ENCODE data around the gene SATB2. TPM values are rescaled to one million over a fixed set of nuclear protein-coding genes. Genes with fewer than 3 reads are reported as not detected.

Gene SATB2
- total RNA-seq, 1 donor from 2014 or later = 19.1 TPM

GRCh38 chr2:199434555-199434954 is 23.2 kb downstream of the SATB2 start:
- peaks cover 17% of the 10 kb centered on the region for H3K4me1 Mint-ChIP-seq (ENCODE audit: unreplicated experiment)

GRCh38 chr2:199433204-199433832 is 24.4 kb downstream of the SATB2 start:
- H3K36me3 Mint-ChIP-seq = no peaks in the 10 kb centered on the region
- H3K27ac Mint-ChIP-seq = no peak overlapping the region
- H3K4me1 Mint-ChIP-seq (ENCODE audit: unreplicated experiment) = peaks cover 17% of the 10 kb centered on the region
- no peak overlapping the region for H3K4me3 Mint-ChIP-seq
- no peaks in the 10 kb centered on the region for H3K9me3 Mint-ChIP-seq
- peaks cover 23% of the 10 kb centered on the region for H3K27me3 Mint-ChIP-seq
- TF ChIP-seq CTCF (conservative IDR thresholded peaks at IDR 0.05) = no peak
- no peak for DNase-seq (ENCODE audit: extremely low spot score, unreplicated experiment)

More at GRCh38 chr2:199434555-199434954, 23.2 kb downstream of the SATB2 start:
- Mint-ChIP-seq H3K27me3 (peaks cover 23% of the 10 kb centered on the region), H3K9me3 (no peaks in the 10 kb centered on the region), H3K36me3 (no peaks in the 10 kb centered on the region), H3K4me3 (no peak overlapping the region), H3K27ac (no peak overlapping the region)
- no peak for DNase-seq (ENCODE audit: extremely low spot score, unreplicated experiment)
- no peak for TF ChIP-seq CTCF (conservative IDR thresholded peaks at IDR 0.05)

- Mint-ChIP-seq H3K4me3 (no peak overlapping the region), H3K4me1 (ENCODE audit: unreplicated experiment) (peaks cover 17% of the 10 kb centered on the region), H3K9me3 (no peaks in the 10 kb centered on the region), H3K27me3 (peaks cover 23% of the 10 kb centered on the region), H3K36me3 (no peaks in the 10 kb centered on the region), H3K27ac (no peak overlapping the region)
- DNase-seq (ENCODE audit: extremely low spot score, unreplicated experiment) = no peak
- no peak for TF ChIP-seq CTCF (conservative IDR thresholded peaks at IDR 0.05)
Observed at GRCh38 chr2:199431746-199432213, 26.0 kb downstream of the SATB2 start.

- DNase-seq (ENCODE audit: extremely low spot score, unreplicated experiment) = no peak
- H3K4me3 Mint-ChIP-seq = no peak overlapping the region
- TF ChIP-seq CTCF (conservative IDR thresholded peaks at IDR 0.05) = no peak
- no peaks in the 10 kb centered on the region for H3K36me3 Mint-ChIP-seq
- H3K27ac Mint-ChIP-seq = no peak overlapping the region
- H3K9me3 Mint-ChIP-seq = no peaks in the 10 kb centered on the region
- peaks cover 23% of the 10 kb centered on the region for H3K27me3 Mint-ChIP-seq
- H3K4me1 Mint-ChIP-seq (ENCODE audit: unreplicated experiment) = peaks cover 17% of the 10 kb centered on the region
Observed at GRCh38 chr2:199430214-199430613, 27.5 kb downstream of the SATB2 start.

- DNase-seq (ENCODE audit: extremely low spot score, unreplicated experiment) = no peak
- H3K9me3 Mint-ChIP-seq = no peaks in the 10 kb centered on the region
- H3K36me3 Mint-ChIP-seq = no peaks in the 10 kb centered on the region
- no peak for TF ChIP-seq CTCF (conservative IDR thresholded peaks at IDR 0.05)
- H3K27me3 Mint-ChIP-seq = peaks cover 23% of the 10 kb centered on the region
- H3K4me1 Mint-ChIP-seq (ENCODE audit: unreplicated experiment) = peaks cover 14% of the 10 kb centered on the region
- H3K4me3 Mint-ChIP-seq = no peak overlapping the region
- H3K27ac Mint-ChIP-seq = no peak overlapping the region
Observed at GRCh38 chr2:199428291-199428690, 29.4 kb downstream of the SATB2 start.

Measured in type B pancreatic cell (in vitro differentiated cells).